NT2/D1 (cell line): Measurements from ENCODE around the gene CCT6A.

Experiments
- SUZ12 ChIP-seq: IDR thresholded peaks from 2 replicates; pipeline ENCODE4 v1.6.1; 2011; ENCODE audit not compliant: insufficient read length, insufficient read depth; ENCODE audit errors: extremely low read depth
- YY1 ChIP-seq: IDR thresholded peaks from 2 replicates; pipeline ENCODE4 v1.6.1; 2011; ENCODE audit not compliant: insufficient read length, insufficient read depth

DNA sequence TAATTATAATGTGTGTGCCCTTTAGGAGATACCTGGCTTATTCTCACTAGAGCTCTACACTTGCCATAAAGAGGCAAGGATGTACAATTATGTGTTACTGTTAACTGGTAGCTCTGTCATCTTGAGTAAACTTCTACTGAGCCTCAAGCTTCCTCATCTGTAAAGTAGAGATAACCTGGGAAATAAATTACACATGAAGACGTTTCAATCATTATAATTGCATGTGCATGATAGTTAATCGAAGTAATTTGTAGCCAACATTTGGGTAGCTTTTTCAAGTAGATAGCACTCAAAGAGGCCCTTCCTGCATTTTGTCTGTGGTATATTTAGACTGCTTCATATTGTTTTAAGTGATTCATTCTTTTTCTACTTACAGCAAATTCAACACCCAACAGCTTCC lies 2.4 kb downstream of the CCT6A start:
- no peak for TF ChIP-seq SUZ12
- no peak for TF ChIP-seq YY1
